GM19239 (cell line): ENCODE measurements around the gene NFYC.

Experiments
- DNase-seq: peaks from one replicate; pipeline ENCODE4 v3.0.0; 2011; ENCODE audit warnings: low spot score; ENCODE audit not compliant: insufficient read length
- FAIRE-seq: peaks from 2 replicates; lab custom pipeline; 2011; peaks lifted over from hg19 to GRCh38; lab: Jason Lieb, UNC

NFYC gene

GRCh38 chr1:40732756-40733301, 41.3 kb downstream of the NFYC start:
- DNase-seq (no peak), FAIRE-seq (no peak)

DNA sequence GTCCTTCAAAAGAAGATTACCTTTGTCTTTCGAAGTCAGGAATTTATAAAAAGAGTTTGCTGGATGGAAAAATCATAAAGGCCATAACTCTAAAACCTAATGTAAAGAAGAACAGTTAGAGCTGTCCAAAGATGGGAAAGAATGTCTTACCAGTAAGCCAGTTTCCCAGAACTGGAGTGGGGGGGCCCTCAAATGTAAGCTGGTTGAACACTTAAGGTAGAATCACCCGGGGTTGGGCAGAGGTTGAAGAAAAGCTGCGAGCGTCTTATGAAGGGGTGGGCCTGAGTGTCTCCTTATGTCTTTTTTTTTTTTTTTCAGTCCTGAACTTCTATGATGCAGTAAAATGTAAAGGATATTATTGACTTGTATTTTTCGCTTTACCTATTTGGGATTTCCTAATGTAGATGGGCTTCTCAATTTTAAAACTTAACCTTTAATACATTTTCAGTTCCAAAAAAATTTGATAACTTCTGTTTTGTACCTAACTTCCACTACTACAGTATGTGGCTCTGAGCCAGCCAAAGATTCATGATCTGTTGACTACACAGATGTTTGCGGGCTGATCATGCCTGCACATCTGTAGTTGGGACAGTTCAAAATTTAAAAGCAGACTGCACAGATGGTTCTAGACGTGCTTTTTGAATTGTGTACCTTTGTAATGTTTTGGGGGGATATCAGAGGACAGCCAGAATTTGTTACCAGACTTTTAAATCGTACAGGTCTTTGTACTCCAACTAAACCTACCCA, 43.6 kb downstream of the NFYC start:
- no peak for FAIRE-seq
- no peak for DNase-seq

- DNase-seq, result no peak
- FAIRE-seq, result no peak
These were observed 44.6 kb downstream of the NFYC start for GRCh38 chr1:40736085-40736531.

GRCh38 chr1:40738831-40739230, 47.3 kb downstream of the NFYC start:
- DNase-seq, result no peak
- FAIRE-seq, result no peak

- FAIRE-seq, result no peak
- DNase-seq, result no peak
These were observed 48.0 kb downstream of the NFYC start for GRCh38 chr1:40739455-40740008.

DNA sequence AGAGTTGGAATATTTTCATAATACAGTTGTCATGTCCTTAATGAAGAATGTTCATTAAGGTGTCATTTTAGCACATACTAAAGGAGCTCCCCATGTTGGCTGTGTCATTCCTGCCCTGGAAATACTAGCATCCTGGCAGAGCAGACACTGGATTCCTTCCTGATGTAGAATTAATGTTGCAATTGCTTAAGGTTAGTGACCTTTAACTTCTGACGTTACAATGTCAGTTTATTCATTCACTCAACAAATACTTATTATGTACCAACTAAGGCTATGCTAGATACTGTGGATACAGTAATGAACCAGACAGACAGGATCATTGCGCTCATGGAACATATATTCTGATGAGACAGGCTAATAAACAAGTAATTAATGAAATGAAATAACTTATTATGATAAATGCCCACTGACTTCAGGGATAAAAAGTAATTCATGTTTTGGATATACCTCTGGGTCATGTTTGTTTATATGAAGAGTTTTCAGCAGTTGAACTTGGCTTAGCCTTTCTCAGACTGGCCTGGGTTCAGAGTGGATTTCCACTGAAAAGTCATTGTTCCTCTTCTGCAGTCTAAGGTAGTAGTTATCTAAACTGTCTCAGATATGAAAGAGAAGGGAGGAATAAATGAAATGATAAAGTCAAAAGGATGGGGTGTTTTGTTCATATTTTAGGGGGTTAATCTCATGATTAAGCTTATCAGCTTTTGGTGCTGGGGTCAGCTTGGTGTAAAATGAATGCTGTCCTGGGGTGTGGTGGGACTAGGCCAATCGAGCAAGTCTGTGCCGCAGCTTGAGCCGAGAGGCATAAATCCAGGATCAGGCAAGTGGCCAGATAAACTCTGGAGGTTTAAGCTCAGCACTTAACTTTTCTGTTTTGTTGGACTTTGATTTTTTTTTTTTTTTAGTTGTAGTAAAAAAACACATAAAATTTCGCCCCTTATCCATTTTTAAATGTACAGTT, 48.8 kb downstream of the NFYC start:
- DNase-seq (no peak), FAIRE-seq (no peak)

DNA sequence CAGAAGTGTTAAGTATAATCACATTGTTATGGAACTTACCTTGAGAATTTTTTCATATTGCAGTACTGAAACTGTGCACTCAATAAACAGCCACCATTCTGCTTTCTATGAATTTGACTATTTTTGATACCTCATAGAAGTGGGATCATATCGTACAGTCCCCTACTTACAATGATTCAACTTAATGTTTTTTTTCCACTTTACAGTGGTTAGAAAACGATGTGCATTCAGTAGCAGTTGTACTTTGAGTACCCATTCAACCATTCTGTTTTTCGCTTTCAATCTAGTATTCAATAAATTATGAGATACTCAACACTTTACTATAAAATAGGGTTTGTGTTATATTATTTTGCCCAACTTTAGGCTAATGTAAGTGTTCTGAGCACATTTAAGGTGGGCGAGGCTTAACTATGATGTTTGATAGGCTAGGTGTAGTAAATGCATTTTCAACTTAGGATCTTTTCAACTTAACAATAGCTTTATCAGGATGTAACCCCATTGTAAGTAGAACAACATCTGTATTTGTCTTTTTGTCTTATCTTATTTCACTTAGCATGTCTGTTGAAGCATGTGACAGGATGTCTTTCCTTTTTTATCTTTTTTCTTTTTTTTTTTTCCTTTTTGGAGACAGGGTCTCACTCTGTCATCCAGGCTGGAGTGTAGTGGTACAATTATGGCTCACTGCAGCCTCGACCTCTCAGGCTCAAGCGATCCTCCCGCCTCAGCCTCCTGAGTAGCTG, 49.7 kb downstream of the NFYC start:
- FAIRE-seq (no peak), DNase-seq (no peak)

DNA sequence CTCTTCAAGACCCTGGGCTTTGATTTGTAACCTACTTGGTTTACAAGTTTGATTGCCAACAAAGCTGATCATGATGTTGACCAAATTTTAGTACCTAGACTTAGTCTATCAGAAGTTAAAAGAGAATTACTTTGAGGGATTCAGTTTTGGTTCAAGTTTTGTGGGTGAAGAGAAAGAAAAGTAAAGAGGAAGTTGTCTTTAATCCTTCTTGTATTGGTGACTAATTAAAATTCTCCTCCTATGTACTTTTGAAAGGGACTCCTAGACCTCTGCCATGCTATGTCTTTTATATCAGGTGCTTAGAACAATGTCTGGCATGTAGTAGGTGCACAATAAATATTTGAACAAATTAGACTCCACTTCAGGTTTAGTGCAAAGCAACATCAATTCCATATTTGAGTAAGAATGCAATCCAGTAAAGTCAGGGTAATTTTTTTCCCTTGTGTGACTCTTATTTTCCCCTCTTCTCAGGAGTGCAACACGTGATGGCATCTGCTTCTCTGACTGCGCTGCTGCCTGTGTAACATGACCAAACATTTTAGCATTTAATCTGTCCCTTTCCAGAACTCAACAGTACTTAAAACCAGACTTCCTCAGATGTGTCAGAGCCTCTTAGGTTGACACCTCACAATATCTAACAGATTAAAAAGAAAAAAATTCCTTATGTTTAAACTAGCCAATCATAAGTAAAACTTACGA, 51.0 kb downstream of the NFYC start:
- FAIRE-seq (peak; percentile 61), DNase-seq (no peak)

DNA sequence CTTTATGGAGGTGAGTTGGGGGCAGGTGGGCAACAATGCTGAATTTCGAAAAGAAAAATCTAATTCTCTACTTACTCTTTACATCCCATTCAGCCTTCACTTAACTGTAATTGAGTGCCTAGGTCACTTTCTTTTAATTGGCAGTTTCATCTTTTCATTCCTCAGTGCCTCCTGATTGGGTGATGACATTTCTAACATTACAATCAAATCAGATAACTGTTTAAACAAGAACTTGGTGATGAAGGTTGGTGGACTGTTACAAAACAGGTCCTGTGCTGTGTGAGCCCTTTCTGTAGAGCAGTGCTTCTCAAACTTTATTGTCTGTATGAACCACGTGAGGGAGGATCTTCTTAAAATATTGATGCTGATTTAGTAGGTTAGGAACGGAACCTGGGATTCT, 51.9 kb downstream of the NFYC start:
- DNase-seq (no peak), FAIRE-seq (no peak)

DNA sequence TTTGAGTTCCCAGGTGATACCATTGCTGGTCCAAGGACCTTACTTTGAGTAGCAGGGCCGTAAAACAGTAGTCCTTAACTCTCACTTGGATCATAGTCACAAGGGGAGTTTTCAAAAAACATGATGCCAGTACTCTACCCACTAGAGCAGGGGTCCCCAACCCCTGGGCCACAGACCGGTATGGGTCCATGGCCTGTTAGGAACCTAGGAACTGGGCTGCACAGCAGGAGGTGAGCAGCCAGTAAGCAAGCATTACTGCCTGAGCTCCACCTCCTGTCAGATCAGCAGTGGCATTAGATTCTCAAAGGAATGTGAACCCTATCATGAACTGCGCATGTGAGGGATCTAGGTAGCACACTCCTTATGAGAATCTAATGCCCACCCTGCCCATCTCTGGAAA, 52.4 kb downstream of the NFYC start:
- FAIRE-seq (no peak), DNase-seq (no peak)

GRCh38 chr1:40745176-40745575, 53.7 kb downstream of the NFYC start:
- DNase-seq (no peak), FAIRE-seq (no peak)

GRCh38 chr1:40746344-40747090, 55.0 kb downstream of the NFYC start:
- no peak for DNase-seq
- FAIRE-seq, result no peak

DNA sequence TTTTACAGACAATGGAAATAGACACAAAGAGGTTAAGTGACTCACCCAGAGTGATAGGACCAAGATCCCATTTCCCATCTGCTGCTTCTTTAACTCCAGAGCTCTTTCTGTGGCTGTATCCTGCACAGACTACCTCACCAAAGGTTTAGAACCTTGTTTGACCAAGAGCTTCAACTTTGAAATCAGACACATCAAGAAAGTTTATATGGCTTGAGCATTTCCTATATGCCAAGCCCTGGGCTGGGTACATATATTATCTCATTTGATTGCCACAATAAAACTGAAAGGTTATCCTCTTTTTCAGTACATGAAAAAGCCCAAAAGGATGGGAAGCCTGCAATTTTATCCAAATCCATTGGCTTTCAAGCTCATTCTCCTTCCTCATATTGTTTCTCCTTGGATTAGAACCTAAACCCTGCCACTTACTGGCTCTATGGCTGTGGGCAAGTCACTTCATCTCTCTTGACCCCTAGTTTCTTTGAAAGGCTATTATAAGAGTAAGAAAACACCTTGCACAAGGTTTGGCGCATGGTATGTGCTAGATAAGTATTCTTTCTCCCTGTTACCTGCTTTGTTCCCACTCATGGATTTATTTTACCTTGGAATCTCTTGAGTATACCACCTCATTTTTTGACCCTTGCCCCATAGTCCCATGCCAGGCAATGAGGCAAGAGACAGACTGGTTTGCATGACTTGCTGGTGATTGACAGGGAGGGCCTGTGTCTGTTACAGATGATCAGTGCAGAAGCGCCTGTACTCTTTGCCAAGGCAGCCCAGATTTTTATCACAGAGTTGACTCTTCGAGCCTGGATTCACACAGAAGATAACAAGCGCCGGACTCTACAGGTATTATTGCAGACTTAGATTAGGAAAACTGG, 57.6 kb downstream of the NFYC start:
- FAIRE-seq (no peak), DNase-seq (no peak)

GRCh38 chr1:40749817-40750216, 58.3 kb downstream of the NFYC start:
- no peak for FAIRE-seq
- no peak for DNase-seq

DNA sequence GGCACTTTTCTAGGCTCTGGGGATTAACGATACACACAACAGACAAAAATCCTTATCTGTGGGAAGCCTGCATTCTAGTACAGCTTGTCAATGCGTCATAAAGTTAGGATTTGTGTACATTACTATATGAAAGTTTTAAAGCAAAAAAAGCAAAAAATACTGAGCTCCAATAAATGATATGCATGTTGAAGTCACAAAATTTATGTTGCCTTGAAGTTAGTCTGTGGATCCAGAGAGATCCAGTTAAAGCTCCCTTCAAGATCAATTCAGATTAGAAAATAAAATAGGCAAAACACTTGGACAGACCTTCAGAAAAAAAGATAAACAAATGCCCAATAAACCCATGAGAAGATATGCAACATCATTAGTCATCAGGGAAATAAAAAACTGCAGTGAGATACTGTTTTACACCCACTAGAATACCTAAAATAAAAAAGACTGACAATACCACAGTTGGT, 59.0 kb downstream of the NFYC start:
- DNase-seq (no peak), FAIRE-seq (no peak)

GRCh38 chr1:40751802-40752201, 60.3 kb downstream of the NFYC start:
- no peak for DNase-seq
- FAIRE-seq, result peak; percentile 47

DNA sequence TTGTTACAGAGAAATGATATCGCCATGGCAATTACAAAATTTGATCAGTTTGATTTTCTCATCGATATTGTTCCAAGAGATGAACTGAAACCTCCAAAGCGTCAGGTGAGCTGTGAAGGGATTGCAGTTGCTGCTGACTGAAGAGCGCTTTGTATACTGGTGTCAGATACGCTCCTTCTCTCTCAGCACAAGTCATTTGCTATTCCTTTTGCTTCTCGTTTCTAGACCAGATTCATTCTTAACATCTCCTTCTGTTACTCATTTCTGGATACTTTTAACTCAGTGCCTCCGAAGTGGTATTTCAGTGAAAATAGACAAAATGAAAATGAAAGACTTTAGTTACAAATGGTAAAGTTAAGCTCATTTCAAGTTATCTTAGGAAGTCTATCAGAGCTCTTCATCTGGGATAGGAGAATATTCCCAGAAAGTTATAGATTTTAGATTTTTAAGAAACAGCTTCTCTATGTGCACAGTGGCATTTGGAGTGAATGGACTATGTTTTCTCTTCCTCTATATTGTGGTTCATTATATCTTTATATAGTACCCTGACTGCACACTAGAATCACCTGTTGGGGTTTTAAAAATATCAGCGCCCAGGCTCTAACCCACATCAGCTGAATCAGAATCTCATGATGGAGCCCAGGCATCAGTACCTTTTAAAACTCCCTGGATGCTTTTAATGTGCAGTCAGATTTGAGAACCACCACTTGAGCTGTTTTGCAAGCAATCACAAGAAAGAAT, 61.8 kb downstream of the NFYC start:
- FAIRE-seq (peak; percentile 78), DNase-seq (no peak)
